ENCODE results near the gene MTTP. TPM values are rescaled to one million over a fixed set of nuclear protein-coding genes. Genes with fewer than 3 reads are reported as not detected.
"Not testable (repeated sequence)": the region's sequence is repeated elsewhere in the genome, so short reads cannot be mapped to it uniquely, and the experiment has no call there.

Gene MTTP
- total RNA-seq, result not detected in 2 replicates

GRCh38 chr4:99574530-99575324 is at the start of gene MTTP:
MTTP (plus strand) TSS chr4:99574824; CDS start chr4:99574910, 86 bp downstream.
- DNase-seq (ENCODE audit: low read depth in 2 of 2), result no peak

GRCh38 chr4:99529228-99529627 is 45.4 kb upstream of the MTTP start:
- DNase-seq (ENCODE audit: low read depth in 2 of 2), result no peak

DNA sequence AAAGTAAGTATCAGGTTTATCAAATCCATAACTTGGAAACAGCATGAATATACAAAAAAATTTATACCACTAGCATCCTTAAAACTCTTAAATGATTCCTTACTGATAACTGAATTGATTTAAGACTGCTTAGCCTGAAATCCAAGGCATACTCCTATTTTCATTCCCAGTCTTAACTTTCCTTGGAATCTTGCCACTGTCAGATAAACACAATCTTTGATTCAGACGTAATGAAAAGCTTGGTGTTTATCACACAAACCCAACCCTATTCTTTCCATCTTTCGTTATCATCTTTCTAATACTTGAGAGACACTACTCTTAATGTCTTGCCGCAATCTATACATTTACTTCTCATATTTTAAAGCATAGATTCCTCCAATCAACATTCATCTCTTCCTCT is 44.7 kb upstream of the MTTP start:
- no peak for DNase-seq (ENCODE audit: low read depth in 2 of 2)

DNA sequence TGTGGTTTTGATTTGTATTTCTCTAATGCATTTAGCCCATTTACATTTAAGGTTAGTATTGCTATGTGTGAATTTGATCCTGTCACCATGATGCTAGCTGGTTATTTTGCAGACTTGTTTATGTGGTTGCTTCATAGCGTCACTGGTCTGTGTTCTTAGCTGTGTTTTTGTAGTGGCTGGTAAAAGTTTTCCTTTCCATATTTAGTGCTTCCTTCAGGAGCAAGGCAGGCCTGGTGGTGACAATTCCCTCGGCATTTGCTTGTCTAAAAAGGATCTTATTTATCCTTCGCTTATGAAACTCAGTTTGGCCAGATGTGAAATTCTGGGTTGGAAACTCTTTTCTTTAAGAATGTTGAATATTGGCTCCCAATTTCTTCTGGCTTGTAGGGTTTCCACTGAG is 39.9 kb upstream of the MTTP start:
- not testable (repeated sequence) for DNase-seq (ENCODE audit: low read depth in 2 of 2)

DNA sequence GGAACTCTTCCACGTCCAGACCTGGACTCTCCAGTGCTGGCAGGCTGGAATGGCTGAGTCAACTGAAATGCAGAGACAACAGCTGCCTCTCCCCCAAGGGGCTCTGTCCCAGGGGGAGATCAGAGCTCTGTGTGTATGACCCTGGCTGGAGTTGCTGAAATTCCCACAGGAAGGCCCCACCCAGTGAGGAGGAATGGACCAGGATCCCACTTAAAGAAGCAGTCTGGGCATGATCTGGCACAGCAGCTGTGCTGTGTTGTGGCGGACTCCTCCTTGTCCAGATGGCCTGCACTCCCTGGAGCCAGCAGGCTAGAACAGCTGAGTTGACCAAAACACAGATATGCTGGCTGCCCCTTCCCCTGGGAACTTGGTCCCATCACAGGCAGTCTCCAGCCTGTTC is 38.4 kb upstream of the MTTP start:
- DNase-seq (ENCODE audit: low read depth in 2 of 2), result no peak

- no peak for DNase-seq (ENCODE audit: low read depth in 2 of 2)
Observed at GRCh38 chr4:99536848-99537247, 37.8 kb upstream of the MTTP start.

GRCh38 chr4:99537674-99538073 is 37.0 kb upstream of the MTTP start:
- DNase-seq (ENCODE audit: low read depth in 2 of 2), result no peak

DNA sequence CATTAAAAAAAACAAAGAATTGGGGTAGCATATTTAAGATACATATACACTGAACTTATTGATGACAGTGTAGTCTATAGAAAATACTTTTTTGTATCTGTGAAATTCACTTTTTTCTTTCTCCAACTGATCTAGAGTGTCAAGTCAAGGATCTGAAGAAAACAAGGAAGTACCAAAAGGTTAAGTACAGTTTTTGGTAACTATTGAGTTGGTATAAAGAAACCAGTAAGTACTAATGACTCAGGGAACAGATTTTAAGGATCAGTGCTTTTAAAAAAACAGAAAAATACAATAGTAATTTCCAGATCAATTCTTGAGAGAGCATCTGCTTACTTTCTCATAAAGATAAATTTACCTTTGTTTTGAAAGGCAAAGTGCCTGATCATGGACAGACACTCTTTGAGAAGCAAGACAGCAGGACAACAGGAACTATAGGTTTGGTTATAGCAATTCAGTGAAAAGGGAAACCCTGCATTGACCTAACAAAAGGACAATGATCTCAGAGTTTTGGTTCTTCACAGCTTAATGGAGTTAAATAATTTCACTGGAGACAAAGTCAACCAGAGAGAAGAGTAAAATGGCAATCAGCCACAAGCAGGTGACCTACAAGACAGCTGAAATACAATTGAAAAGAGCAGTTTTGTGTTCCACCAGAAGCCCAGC is 34.2 kb upstream of the MTTP start:
- no peak for DNase-seq (ENCODE audit: low read depth in 2 of 2)

DNA sequence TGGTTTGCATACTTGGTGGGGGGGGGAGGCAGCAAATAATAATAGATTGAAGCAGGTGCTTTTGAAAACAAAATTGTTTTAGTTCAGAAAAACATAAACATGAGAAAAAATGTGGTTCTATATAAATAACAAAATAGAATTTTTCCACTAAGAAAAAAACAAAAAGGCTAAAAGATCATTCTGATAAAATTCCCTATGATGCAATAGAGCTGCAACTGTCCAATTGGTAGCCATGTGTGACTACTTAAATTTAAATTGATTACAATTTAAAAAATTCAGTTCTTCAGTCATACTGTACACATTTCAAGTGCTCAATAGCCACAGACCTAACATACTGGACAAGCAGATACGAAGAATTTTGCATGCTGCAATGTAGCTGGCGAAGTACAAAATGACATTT is 21.8 kb upstream of the MTTP start:
- DNase-seq (ENCODE audit: low read depth in 2 of 2), result no peak

DNA sequence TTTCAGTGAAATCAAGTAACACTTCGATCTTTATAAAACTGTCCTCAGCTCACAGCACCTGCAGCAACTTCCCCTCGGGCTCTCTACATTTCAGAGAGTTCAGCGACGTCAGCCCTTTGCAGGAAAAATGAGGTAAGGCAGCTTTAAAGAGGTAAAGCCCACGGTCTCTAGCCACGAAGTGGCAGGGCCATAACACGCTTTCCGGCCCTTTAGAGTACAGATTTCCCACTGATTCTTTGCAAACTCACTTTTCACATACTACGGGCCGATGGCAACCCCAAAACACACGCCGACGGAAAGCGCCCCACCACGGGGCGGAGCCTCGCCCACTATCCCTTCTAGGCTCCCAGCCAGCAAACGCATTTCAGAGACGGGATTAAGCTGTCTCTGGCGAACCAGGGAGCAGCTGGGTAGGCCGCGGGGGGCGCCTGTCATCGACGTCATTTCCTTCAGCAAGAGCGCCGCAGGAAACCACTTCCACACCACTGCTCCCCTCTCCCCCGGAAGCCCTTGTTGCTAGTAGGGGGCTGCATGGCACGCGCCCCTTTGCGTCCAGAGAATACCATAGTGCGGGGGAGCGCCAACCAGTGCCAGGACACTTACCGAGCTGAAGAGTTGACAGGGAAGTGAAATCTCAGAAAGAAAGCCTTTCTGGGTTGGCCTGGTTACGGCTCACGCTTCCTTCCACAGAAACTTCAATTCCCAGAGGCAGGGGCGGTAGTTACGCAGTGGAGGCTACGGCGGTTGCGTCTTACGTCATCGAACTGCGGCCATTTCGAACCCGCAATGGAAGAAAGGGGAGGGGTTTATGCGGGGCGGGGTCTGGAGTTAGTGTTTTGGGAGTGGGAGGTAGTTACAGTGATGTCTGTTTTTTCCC is 11.1 kb upstream of the MTTP start, which contains the start of gene TRMT10A:
Gene TRMT10A (minus strand): TSS at position 730 of the 877 bp plus-strand sequence. CDS start 4,701 bp downstream, outside the sequence.
- DNase-seq (ENCODE audit: low read depth in 2 of 2), result peak; percentile 98 to 99

- DNase-seq (ENCODE audit: low read depth in 2 of 2), result no peak
Observed at GRCh38 chr4:99564921-99565320, 9.7 kb upstream of the MTTP start.

DNA sequence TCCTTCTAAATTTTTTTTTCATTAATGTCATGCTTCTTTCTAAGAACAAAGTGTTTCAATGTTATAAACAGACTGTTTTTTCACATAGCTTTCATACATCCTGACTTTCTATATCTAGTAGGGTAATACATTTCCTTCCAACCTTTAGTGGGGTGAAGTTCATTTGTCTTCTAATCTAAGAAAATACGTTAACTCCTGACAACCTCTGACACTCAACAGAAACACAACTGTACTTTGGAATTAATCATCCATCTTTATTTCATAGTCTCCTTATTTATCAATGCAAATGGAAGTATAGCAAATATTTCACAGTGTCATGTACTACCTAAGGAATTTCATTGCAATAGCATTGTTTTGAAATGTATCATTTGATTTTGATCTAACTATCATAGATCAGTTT is 2.7 kb upstream of the MTTP start:
- DNase-seq (ENCODE audit: low read depth in 2 of 2), result no peak

DNA sequence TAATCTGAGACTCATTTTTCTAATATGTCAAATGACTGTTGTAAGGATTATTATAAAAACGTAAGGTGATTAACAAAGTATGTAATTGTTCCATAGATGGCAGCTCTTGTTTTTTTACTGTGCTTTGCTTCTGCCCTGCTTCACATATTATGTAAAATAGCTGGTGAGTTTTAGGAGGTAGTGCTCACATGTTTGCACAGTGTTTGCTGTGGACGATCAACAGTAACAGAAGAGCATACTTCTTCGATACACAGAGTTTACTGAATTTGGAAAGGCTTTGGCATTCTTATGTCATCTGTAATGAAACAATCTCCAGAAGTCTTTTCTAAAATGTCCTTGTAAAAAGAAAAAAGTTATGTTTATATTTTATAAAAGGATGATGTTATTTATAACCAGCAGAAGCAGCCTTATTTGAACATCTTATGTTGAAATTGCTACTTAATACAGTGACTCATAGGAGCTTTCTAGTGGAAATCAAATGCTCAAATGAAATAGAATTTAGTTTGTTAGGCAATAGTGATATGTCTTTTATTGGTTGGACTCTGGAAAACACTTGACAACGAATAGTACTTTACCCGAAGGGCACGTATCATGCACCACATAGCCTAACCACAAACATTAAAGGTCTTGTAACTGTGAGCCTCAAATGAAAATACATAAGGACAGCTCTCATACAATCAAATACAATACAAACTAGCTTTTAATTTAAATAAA is 1.9 kb upstream of the MTTP start:
- no peak for DNase-seq (ENCODE audit: low read depth in 2 of 2)

- DNase-seq (ENCODE audit: low read depth in 2 of 2), result no peak
Observed at GRCh38 chr4:99573735-99574368, 772 bp upstream of the MTTP start.

DNA sequence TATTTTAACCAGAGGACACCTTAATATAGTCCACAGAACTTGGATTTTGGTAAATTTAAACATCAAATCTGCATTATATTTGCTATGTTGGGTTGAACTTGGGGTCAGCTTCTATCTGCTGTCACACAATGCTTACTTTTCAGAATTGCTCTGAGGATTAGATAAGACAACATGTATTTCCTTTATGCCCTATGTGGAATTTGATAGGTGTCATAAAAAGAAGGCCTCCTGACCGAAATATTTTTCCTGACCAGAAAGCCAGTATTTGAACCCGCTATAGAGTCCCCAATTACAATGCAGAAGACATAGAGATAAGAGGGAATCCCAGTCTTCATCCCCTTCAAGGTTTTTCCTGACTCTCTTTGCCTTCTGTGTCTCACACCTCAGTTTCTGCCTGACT is 4.1 kb downstream of the MTTP start:
- DNase-seq (ENCODE audit: low read depth in 2 of 2), result no peak

DNA sequence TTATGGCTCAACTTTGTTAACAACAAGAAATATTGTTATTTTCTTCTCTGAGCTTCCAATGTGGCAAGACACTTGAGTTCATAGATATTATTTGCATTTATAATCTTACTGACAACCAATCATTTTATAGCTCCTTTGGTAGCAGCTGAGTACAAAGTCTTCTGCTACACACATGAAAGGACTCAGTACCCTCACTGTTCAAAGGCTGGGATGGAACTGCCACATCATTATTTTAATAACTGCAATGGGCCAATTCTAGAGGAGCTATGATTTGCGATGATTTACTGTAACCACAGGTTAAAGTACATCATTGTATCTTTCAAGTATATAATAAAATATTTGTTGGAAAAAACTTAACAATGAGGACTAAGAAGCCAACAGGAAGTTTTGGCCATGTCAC is 10.9 kb downstream of the MTTP start:
- DNase-seq (ENCODE audit: low read depth in 2 of 2), result no peak

GRCh38 chr4:99586322-99586721 is 11.7 kb downstream of the MTTP start:
- DNase-seq (ENCODE audit: low read depth in 2 of 2), result peak in 1 of 2 donors; percentile 9

GRCh38 chr4:99586797-99587196 is 12.2 kb downstream of the MTTP start:
- DNase-seq (ENCODE audit: low read depth in 2 of 2), result no peak

DNA sequence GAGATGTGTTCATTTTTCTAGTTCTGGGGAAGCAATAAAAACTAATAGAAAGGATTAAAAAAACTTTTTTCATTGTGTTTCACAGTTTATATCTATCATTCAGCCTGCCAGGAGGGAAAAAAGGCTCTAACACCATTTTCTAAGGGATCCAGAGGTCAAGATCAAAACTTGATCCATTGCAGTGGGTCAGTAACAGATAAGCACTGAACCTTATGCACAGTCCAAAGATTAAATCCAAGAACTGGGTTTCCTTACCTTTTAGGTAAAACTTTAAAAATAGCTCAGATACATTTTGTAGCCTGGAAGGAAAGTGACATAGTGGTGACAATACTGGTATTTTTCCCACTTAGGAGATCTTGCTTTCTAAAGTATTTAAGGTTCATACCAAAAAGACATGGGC is 12.7 kb downstream of the MTTP start:
- DNase-seq (ENCODE audit: low read depth in 2 of 2), result no peak

DNA sequence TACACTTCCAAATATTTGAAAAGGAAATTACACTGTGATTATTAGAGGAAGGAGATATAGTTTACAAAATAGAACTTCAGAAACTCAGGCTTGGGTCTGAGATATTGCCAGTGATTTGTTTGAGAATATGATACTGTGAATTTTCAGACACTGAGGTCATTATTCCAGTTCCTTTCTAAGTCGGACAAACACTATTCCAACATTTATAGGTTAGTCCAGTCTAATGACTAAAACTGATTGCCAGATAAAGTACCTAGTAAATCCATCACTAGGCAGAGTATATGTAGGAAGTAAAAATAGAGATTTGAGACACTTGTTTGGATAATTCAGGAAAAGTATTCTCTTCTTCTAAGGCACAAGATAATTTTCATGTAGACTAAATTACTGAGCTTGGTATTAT is 13.2 kb downstream of the MTTP start:
- no peak for DNase-seq (ENCODE audit: low read depth in 2 of 2)

GRCh38 chr4:99591757-99592156 is 17.1 kb downstream of the MTTP start:
- no peak for DNase-seq (ENCODE audit: low read depth in 2 of 2)
